ENCODE results near the gene ATP6V0A1.

DNA sequence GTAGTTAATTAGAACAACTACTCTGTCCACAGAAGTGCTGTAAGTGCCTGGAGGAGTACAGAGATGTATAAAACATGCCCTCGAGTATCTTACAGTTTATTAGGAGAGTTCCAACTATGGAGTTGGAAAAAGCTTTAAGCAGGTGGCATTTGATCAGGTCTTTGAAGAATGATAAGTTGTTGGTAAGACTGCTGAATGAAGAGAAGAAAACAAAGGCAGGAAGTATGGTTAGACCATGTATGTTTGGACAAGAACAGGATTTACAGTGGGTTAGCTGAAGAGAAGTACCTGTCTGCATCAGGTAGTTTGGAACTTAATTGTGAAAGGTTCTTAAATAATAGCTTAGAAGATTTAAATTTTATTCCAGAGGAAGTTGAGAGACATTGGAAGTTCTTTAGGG lies 29.4 kb downstream of the ATP6V0A1 start:
- TF ChIP-seq, protein P1, sequence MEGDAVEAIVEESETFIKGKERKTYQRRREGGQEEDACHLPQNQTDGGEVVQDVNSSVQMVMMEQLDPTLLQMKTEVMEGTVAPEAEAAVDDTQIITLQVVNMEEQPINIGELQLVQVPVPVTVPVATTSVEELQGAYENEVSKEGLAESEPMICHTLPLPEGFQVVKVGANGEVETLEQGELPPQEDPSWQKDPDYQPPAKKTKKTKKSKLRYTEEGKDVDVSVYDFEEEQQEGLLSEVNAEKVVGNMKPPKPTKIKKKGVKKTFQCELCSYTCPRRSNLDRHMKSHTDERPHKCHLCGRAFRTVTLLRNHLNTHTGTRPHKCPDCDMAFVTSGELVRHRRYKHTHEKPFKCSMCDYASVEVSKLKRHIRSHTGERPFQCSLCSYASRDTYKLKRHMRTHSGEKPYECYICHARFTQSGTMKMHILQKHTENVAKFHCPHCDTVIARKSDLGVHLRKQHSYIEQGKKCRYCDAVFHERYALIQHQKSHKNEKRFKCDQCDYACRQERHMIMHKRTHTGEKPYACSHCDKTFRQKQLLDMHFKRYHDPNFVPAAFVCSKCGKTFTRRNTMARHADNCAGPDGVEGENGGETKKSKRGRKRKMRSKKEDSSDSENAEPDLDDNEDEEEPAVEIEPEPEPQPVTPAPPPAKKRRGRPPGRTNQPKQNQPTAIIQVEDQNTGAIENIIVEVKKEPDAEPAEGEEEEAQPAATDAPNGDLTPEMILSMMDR (IDR thresholded peaks at IDR 0.05) = no peak
- TF ChIP-seq POLR2A (IDR thresholded peaks at IDR 0.05) = no peak
- TF ChIP-seq EP300 (IDR thresholded peaks at IDR 0.05) = no peak

Data from suprapubic skin (tissue), 3 donors.